GM12891 (cell line): ENCODE results near the gene SNRNP27.
"Not testable (repeated sequence)": the region's sequence is repeated elsewhere in the genome, so short reads cannot be mapped to it uniquely, and the experiment has no call there.

Experiments used
- DNase-seq: peaks from one replicate; pipeline ENCODE4 v3.0.0; 2011; ENCODE audit warnings: low spot score; ENCODE audit not compliant: insufficient read length
- FAIRE-seq: peaks from 2 replicates; lab custom pipeline; 2011; peaks lifted over from hg19 to GRCh38; lab: Jason Lieb, UNC
- PAX5 ChIP-seq: IDR thresholded peaks from 2 replicates; pipeline ENCODE4 v1.6.1; 2011; ENCODE audit warnings: low read length, moderate library complexity, mild to moderate bottlenecking; ENCODE audit not compliant: insufficient read depth, severe bottlenecking
- POLR2A ChIP-seq: IDR thresholded peaks from 2 replicates; pipeline ENCODE4 v1.6.1; 2011; ENCODE audit warnings: low read depth, low read length, control low read depth
- POLR2AphosphoS5 ChIP-seq: IDR thresholded peaks from 2 replicates; pipeline ENCODE4 v1.6.1; 2011; ENCODE audit warnings: low read depth, low read length, control low read depth
- POU2F2 ChIP-seq: IDR thresholded peaks from 2 replicates; pipeline ENCODE4 v1.6.1; 2011; ENCODE audit warnings: low read depth, mild to moderate bottlenecking, control low read depth, low read length, moderate library complexity
- SPI1 ChIP-seq: IDR thresholded peaks from 2 replicates; pipeline ENCODE4 v1.6.1; 2011; ENCODE audit warnings: low read depth, low read length, control low read depth
- TAF1 ChIP-seq: IDR thresholded peaks from 2 replicates; pipeline ENCODE4 v1.6.1; 2011; ENCODE audit warnings: low read depth, low read length, control low read depth

The SNRNP27 gene

GRCh38 chr2:69950241-69950640 is 56.5 kb downstream of the SNRNP27 start:
- DNase-seq (no peak), FAIRE-seq (no peak)
- no peak for TF ChIP-seq SPI1
- TF ChIP-seq POU2F2 = no peak
- TF ChIP-seq TAF1 = no peak
- no peak for TF ChIP-seq PAX5
- no peak for TF ChIP-seq POLR2A

- FAIRE-seq, DNase-seq: not testable (repeated sequence)
Observed at GRCh38 chr2:69950671-69951070, 56.9 kb downstream of the SNRNP27 start.

GRCh38 chr2:69952336-69953115 is 58.8 kb downstream of the SNRNP27 start:
- TF ChIP-seq POLR2A (no peak), POLR2AphosphoS5 (no peak), SPI1 (peak; percentile 63), PAX5 (no peak), POU2F2 (no peak)
- no peak for DNase-seq

GRCh38 chr2:69954084-69954483 is 60.3 kb downstream of the SNRNP27 start:
- DNase-seq = no peak
- no peak for TF ChIP-seq SPI1
- FAIRE-seq = no peak

More at GRCh38 chr2:69952336-69953115, 58.8 kb downstream of the SNRNP27 start:
- no peak for FAIRE-seq
